A549 (cell line): Measurements from ENCODE around the gene C2.

ENCODE experiments used
- BHLHE40 ChIP-seq: IDR thresholded peaks from 2 replicates; pipeline ENCODE4 v1.6.1; 2012; ENCODE audit warnings: low read depth, low read length, inconsistent platforms
- CEBPB ChIP-seq, 2 experiments: fragments of >200 bp in 1 of 2; sonication (Bioruptor Twin) in 1 of 2; formaldehyde crosslinking in 1 of 2; IDR thresholded peaks; 2 replicates each; pipeline ENCODE4 v1.6.1; 2012 to 2016
- CTCF ChIP-seq: fragments of >200 bp; sonication (Bioruptor Twin); formaldehyde crosslinking; IDR thresholded peaks from 3 replicates; pipeline ENCODE4 v1.5.1; 2016
- EHMT2 ChIP-seq: fragments of 200-600 bp; sonication (generic); IDR thresholded peaks from 2 replicates; pipeline ENCODE4 v1.6.1; 2016; ENCODE audit warnings: antibody characterized with exemption, low read depth, mild to moderate bottlenecking, moderate library complexity
- ELK1 ChIP-seq: fragments of 150-350 bp; IDR thresholded peaks from 2 replicates; pipeline ENCODE4 v1.6.1; 2014; ENCODE audit warnings: low read depth, mild to moderate bottlenecking, low read length
- HOXA7 ChIP-seq: fragments of 250-450 bp; sonication (Bioruptor Pico); IDR thresholded peaks from 2 replicates; pipeline ENCODE4 v1.5.0; 2020; ENCODE audit warnings: mild to moderate bottlenecking, moderate library complexity
- JUN ChIP-seq, 2 experiments: fragments of >200 bp; sonication (Bioruptor Twin); formaldehyde crosslinking; IDR thresholded peaks; 2 replicates in 1 of 2; 3 replicates in 1 of 2; pipeline ENCODE4 v1.6.1; 2016 to 2017
- MAFK ChIP-seq: fragments of 450-650 bp; IDR thresholded peaks from 2 replicates; pipeline ENCODE4 v1.6.1; 2014; ENCODE audit not compliant: partially characterized antibody
- POLR2A ChIP-seq: IDR thresholded peaks from 2 replicates; pipeline ENCODE4 v1.6.1; 2012; ENCODE audit warnings: mild to moderate bottlenecking, low read length

GRCh38 chr6:31963921-31964320 lies 36.4 kb downstream of the C2 start:
- TF ChIP-seq MAFK = no peak
- TF ChIP-seq CTCF = no peak
- TF ChIP-seq POLR2A = no peak
- TF ChIP-seq JUN (IDR thresholded peaks at IDR 0.05) = no peak
- TF ChIP-seq EHMT2 = no peak
- no peak for TF ChIP-seq CEBPB (IDR thresholded peaks at IDR 0.05)
- TF ChIP-seq ELK1 = no peak
- TF ChIP-seq BHLHE40 = no peak
- TF ChIP-seq HOXA7 (CRISPR knock-in tag) = no peak
